Activated CD4-positive, alpha-beta T cell treated with anti-CD3 and anti-CD28 coated beads for 1 hour (primary cell): ENCODE data around the gene NUCB1.
"Not testable (repeated sequence)": the region's sequence is repeated elsewhere in the genome, so short reads cannot be mapped to it uniquely, and the experiment has no call there.

Source experiments
- DNase-seq: peaks from one replicate; pipeline ENCODE4 v3.0.0-alpha.2; 2020

The NUCB1 gene

DNA sequence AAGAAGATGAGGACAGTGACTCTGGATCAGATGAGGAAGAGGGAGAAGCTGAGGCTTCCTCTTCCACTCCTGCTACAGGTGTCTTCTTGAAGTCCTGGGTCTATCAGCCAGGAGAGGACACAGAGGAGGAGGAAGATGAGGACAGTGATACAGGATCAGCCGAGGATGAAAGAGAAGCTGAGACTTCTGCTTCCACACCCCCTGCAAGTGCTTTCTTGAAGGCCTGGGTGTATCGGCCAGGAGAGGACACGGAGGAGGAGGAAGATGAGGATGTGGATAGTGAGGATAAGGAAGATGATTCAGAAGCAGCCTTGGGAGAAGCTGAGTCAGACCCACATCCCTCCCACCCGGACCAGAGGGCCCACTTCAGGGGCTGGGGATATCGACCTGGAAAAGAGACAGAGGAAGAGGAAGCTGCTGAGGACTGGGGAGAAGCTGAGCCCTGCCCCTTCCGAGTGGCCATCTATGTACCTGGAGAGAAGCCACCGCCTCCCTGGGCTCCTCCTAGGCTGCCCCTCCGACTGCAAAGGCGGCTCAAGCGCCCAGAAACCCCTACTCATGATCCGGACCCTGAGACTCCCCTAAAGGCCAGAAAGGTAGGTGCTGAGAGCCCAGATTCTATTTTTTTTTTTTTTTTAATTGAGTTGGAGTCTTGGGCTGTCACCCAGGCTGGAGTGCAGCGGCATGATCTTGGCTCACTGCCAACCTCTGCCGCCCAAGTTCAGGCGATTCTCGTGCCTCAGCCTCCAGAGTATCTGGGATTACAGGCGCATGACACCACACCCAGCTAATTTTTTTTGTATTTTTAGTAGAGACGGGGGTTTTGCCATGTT is 25.6 kb upstream of the NUCB1 start:
- no peak for DNase-seq

DNA sequence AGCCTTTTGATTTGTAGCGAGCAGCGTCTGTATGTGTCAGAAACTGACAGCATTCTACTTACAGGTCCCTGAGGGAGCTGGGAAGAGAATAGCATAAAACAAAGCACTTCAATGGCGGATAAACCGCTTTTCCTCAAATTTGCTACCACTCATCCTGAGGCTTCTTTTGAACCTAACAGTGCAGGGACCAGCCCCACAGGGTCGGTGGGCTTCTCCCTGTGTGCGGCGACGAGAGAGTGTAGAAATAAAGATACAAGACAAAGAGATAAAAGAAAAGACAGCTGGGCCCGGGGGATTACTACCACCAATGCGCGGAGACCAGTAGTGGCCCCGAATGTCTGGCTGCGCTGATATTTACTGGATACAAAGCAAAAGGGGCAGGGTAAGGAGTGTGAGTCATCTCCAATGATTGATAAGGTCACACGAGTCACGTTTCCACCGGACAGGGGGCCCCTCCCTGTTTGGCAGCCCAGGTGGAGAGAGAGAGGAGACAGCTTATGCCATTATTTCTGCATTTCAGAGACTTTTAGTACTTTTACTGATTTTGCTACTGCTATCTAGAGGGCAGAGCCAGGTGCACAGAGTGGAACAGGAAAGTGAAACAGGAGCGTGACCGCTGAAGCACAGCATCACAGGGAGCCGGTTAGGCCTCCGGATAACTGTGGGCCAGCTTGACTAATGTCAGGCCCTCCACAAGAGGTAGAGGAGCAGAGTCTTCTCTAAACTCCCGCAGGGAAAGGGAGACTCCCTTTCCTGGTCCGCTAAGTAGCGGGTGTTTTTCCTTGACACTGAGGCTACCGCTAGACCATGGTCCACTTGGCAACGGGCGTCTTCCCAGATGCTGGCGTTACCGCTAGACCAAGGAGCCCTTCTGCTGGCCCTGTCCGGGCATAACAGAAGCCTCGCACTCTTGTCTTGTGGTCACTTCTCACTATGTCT is 23.8 kb upstream of the NUCB1 start:
- peak; percentile 39 for DNase-seq

DNA sequence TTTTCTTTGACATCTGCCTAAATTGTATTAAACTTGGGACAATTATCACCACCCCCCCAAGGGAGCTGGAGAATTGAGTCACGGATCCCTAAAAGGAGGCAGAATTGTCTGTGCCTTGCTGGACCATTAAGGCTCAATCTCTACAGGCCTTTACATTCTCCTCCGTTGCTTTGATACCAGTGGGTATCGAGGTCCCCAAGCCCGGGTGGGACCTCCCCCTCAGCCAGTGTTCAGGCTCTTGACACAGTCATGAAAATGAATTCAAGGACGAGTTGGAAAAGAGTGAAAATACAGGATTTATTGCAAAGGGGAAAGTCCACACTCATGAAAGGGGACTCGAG is 22.3 kb upstream of the NUCB1 start:
- no peak for DNase-seq

DNA sequence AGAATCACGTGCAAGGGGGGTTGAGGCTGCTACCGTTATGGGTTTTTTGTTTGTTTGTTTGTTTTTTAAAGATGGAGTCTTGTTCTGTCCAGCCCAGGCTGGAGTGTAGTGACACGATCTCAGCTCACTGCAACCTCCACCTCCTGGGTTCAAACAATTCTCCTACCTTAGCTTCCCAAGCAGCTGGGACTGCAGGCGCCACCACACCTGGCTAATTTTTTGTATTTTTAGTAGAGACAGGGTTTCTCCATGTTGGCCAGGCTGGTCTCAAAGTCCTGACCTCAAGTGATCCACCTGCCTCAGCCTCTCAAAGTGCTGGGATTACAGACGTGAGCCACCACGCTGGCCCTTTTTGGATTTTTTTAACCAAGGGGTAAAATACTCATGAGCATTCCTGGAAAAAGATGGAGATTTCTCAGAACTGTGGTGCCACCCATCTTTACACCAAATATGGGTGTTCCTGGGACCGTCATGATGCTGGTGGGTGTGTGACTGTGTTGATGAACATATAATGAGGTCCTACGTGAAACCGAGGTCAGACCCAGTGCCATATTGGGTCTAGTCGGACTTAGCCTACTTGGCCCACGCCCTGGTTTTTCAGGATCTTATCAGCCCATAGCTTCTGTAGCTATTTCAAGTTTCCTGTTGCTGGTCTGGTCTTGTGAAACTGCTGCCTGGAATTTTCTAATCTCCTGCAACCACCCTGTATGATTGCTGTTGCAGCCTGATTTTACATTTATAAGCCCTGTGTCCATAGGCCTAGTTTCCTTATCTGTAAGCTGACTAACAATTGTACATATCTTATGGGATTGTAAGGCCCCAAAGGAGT is 21.7 kb upstream of the NUCB1 start:
- no peak for DNase-seq

DNA sequence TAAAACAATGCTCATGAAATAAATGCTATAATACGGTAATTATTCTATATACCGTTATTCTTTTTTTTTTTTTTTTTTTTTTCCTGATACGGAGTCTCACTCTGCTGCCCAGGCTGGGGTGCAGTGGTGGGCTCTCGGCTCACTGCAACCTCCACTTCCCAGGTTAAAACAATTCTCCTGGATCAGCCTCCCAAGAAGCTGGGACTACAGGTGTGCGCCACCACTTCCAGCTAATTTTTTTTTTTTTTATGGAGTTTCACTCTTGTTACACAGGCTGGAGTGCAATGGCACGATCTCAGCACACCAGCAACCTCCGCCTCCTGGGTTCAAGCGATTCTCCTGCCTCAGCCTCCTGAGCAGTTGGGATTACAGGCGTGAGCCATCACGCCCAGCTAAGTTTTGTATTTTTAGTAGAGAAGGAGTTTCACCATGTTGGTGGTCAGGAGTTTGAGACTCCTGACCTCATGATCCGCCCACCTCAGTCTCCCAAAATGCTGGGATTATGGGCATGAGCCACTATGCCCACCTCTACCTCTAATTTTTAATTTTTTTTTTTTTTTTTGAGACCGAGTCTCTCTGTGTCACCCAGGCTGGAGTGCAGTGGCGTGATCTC is 21.0 kb upstream of the NUCB1 start:
- no peak for DNase-seq

DNA sequence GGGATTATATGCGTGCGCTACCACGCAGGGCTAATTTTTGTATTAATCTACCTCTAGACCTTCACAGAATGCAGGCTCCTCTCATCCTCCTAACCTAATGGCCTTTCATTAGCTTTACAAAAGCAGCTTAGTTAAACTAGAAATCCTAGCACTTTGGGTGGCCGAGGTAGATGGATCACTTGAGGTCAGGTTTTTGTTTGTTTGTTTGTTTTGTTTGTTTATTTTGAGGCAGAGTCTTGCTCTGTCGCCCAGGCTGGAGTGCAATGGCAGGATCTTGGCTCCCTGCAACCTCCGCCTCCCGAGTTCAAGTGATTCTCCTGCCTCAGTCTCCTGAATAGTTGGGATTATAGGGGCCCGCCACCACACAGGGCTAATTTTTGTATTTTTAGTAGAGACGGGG is 20.4 kb upstream of the NUCB1 start:
- not testable (repeated sequence) for DNase-seq

DNA sequence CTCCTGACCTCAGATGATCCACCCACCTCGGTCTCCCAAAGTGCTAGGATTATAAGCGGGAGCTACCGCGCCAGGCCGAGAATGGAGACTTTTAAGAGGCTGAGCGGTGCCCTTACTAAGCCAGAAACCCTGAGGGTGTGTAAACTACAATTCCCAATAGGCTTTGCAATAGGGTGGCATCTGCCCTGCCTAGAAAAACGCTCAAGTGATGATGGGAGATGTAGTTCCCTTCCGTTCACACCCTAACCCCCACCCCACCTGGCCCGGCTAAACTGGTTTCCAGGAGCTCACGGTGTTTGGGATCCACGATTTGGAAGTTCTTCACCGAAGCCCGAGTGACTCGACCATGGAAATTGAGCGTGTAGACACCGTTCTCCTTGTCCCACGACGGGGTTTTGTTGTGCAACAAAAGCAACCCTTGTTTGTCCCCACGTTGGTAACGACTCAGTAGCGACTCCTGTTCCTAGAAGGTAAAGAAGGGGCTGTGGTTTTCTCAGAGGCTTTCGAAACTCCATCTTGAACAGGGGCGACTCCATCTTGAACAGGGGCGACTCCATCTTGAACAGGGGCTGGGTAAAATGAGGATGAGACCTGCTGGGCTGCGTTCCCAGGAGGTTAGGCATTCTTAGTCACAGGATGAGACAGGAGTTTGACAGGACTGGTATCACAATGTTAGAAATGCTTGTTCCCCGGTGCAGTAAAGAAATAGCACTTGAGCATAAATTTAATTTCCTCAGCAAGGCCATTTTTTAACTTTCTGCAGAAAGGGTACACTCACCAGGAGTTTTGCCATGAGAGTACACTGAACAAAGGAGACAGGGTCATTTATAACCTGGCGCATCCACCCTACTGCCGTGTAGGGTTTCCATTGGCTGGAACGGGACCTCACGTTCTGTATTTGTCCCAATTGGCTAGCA is 18.1 kb upstream of the NUCB1 start:
- DNase-seq, result no peak

DNA sequence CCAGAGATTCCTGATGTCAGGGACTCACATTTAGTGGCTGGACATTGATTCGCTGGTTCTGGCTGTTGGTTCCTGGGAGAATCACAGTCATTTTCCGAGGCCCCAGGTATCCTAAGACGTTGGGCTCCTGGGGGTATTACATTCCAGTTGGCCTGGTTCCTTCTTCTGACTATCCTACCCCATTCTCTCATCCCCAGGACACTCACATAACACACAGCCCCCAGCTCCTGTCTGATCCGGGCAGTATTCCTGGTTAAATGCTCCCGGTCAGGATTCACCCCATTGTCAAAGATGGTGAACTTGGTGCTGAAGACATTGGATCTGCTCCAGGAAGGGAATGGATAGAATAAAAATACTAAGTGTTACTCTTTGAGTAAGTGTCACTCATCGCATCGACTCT is 16.4 kb upstream of the NUCB1 start:
- no peak for DNase-seq

DNA sequence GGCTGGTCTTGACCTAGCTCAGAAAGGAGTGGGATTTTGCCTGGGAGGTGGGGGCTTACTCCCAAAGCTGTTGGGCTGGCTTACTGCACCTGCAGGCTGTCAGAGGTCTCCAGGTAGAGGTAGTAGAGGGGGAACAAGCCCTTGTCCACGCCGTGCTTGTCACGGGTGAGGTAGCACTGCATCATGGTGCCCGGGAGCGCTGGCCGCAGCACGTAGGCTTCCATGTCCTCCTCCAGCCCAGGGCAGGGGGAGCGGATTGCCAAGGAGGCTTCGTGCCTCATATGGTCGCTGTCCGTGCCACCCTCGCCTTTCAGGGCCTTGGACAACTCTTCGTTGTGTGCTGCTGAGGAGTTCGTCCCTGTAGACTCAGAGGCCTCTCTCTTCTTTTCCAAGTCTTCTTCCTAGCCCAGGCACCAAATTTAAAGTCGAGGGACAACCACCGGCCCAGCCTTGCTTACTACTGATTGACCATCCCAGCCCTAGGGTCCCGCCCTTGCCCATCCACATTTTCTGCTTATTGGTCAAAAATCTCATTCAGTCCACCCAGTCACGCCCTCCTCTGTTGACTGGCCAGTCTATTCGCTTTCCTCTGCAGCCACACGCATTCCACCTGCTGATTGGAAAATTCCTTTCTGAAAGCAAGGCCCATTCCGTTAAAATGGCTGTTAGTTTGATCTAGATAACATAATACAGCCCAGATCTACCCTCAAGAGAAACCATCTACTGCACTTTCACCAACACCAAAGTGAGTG is 12.1 kb upstream of the NUCB1 start:
- no peak for DNase-seq

DNA sequence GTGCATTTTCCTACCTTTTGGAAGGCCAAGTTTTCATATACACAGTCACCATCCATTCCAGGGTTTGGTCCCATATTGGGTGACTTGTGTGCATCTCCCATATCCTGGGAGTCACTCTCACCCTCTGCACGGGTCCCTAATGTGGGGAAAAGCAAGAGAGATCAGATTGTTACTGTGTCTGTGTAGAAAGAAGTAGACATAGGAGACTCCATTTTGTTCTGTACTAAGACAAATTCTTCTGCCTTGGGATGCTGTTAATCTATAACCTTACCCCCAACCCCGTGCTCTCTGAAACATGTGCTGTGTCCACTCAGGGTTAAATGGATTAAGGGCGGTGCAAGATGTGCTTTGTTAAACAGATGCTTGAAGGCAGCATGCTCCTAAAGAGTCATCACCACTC is 10.6 kb upstream of the NUCB1 start:
- DNase-seq, result not testable (repeated sequence)

DNA sequence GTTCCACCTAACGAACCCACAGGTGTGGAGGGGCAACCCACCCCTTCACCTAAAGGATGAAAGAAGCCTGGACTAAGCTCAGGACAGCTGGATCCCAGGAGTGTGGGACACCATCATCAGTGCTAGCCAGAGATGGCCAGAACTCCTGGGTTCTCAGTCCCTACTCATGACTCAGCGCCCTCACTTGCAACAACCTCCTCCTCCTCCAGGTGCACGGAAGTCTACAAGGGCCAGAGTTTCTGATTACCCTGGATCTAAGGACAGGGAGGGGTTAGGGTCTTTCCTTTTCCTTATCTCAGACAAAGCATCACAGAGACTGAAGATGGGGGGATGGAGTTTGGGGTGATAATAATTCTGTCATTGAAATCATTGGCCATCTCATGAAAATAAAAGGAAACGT is 9.6 kb upstream of the NUCB1 start:
- no peak for DNase-seq

DNA sequence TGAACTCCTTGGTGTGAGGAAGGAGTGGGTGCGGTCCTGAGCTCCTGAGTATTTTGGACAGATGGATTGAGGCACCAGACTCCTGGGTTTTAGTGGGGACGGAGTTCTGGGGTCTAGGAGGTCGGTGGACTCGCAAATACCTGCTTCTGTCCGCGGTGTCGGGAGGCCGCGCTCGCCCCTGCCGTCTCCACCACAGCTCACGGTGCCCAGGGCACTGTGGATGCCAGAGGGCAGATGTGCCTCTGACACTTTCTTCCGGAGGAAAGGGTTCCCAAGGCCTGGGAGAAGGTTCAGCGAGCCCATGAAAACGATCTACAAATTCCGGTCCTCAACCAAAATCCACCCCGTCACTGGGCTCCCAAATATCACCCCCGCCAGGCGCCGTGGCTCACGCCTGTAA is 4.9 kb upstream of the NUCB1 start:
- DNase-seq, result no peak

DNA sequence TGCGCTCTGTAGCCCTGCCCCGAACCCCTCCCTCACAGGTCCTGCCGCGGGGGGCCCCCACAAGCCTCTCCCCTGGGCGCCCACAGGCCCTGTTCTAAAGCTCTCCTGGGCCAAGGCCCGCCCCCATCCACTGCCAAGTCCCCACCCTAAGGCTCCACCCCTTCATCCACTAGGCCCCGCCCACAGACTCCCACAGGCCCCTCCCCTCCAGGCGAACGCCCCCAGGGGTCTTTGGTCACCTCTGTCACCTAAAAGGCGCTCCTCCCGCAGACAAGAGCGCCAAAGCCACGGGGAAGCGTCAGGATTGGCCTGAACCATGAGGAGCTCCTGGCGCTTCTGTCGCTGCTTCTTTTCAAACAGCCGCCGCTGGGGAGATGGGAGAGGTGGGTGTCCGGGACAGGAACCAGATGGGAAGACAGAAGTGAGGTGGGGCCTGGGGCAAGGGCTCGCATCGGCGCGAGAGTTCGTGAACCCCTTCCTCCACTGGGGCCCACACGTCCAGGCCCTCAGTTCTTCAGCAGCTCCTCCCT is 3.9 kb upstream of the NUCB1 start:
- no peak for DNase-seq

DNA sequence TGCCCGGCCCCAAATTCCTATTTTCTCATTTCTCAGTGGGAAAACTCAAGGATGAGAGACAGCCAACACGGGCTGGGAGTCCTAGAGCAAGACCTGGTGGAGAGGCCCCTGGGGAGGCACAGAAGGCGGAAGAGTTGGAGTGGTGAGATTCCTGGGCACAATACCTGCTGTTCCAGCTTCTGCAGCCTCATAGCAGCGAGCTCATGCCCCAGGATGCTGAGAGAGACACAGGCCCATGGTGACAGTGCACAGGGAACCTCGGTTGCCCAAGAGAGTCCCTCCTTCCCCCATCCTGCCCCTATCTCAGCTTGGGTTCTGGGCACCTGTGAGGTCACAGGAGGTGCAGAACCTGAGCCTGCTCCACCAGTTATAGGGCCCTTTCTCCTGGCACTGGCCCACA is 2.9 kb upstream of the NUCB1 start:
- DNase-seq, result no peak

DNA sequence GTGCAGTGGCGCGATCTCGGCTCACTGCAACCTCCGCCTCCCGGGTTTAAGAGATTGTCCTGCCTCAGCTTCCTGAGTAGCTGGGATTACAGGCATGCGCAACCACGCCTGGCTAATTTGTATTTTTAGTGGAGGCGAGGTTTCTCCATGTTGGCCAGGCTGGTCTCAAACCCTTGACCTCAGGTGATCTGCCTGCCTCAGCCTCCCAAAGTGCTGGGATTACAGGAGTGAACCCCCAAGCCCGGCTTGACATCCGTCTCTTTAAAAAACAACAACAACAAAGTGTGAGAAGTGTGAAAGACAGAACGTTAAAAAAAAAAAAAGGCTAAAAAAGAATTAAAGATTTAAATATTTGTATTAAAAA is 744 bp upstream of the NUCB1 start:
- DNase-seq, result not testable (repeated sequence)

DNA sequence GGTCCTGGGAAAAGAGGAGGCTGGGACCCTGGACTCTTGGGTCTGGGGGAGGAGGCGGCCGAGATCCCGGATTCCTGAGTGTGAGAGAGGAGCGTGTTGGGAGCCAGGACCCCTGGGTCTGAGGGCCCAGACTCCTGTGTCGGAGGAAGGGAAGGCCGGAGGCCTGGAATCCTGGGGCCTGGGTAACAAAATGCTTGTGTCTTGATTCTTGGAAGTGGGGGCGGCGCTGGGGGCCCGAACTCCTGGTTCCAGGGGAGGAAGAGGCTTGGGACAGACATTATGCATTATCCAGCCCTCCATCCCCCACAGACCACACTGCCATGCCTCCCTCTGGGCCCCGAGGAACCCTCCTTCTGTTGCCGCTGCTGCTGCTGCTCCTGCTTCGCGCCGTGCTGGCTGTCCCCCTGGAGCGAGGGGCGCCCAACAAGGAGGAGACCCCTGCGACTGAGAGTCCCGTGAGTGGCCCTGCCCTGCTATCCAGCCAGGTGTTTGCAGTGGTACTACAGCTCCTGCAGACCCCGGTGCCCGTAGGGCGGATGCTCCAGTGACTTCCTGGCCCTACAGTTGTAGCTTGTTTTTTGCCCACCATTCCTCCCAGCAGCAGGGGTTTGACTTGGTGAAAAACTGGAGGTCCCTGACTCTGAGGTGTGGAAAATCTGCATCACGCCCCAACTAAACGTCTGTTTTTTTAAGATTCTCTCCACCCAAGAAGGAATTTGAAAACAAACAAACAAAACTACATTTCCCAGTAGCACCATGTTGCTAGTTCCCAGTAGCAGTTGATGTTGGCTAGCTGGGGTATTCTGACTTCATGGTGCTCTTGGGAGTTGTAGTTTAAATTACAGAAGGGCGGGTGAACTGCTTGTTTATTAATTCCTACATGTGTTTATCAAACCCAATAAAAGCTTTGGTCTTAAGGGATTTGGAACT is 630 bp downstream of the NUCB1 start:
- no peak for DNase-seq

DNA sequence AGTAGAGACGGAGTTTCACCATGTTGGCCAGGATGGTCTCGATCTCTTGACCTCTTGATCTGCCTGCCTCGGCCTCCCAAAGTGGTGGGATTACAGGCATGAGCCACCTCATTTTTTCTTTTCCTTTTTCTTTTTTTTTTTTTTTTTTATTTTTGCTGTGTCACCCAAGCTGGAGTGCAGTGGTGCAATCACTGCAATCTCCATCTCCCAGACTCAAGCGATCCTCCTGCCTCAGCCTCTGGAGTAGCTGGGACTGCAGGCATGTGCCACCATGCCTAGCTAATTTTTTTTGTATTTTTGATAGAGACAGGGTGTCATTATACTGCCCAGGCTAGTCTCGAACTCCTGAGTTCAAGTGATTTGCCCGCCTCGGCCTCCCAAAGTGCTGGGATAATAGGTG is 2.2 kb downstream of the NUCB1 start:
- not testable (repeated sequence) for DNase-seq

DNA sequence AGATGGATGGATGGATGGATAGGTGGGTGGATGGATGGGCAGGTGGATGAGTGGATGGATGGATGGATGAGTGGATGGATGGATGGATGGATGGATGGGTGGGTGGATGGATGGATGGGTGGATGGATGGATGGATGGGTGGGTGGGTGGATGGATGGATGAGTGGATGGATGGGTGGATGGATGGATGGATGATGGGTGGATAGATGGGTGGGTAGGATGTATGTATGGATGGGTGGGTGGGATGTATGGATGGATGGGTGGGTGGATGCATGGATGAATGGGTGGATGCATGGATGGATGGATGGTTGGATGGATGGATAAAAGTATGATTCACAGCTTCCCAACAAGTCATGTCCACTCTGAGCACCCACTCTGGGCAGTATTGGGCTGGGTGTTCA is 3.7 kb downstream of the NUCB1 start:
- not testable (repeated sequence) for DNase-seq

DNA sequence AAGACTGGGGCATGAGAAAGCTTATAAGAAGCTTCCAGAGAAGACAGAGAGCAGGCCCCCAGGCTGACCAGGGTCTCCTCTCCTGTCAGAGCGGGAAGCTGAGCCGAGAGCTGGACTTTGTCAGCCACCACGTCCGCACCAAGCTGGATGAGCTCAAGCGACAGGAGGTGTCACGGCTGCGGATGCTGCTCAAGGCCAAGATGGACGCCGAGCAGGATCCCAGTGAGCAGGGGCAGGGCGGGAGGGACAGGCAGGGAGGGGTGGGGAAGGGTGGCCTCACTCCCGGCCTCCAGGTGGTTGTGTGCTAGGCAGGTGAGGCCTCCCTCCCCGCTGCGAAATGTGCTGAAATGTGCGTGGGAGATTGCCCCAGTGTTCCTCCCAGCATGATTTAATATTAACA is 5.6 kb downstream of the NUCB1 start:
- no peak for DNase-seq

DNA sequence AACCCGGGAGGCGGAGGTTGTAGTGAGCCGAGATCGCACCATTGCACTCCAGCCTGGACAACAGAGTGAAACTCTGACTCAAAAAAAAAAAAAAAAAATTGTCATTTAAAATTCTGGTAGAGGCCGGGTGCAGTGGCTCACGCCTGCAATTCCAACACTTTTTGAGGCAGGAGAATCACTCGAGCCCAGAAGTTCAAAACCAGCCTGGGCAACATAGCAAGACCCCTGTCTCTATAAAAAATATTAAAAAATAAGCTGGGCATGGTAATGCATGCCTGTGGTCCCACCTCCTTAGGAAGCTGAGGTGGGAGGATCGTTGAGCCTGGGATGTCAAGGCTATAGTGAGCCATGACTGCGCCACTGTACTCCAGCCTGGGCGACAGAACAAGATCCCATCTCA is 6.2 kb downstream of the NUCB1 start:
- DNase-seq, result no peak
